Skeletal muscle tissue (tissue), 4 donors: Measurements from ENCODE around the gene ZNF750. TPM values are rescaled to one million over a fixed set of nuclear protein-coding genes. Genes with fewer than 3 reads are reported as not detected.

Experiments
- H3K27ac ChIP-seq: one replicate; pipeline ENCODE4 v1.7.0; 2013; ENCODE audit warnings: mild to moderate bottlenecking, low read depth, low read length, inconsistent platforms
- H3K27me3 ChIP-seq, 3 donors: one replicate each; pipeline ENCODE4 v1.7.0; 2013; ENCODE audit warnings: low read length in 3 of 3; ENCODE audit not compliant: control insufficient read depth in 3 of 3, insufficient read depth in 3 of 3
- H3K36me3 ChIP-seq, 3 donors: one replicate each; pipeline ENCODE4 v1.7.0; 2013; ENCODE audit warnings: low read length in 3 of 3; ENCODE audit not compliant: control insufficient read depth in 3 of 3, insufficient read depth in 3 of 3
- H3K4me1 ChIP-seq, 3 donors: one replicate each; pipeline ENCODE4 v1.7.0; 2013; ENCODE audit warnings: low read length in 3 of 3, mild to moderate bottlenecking in 3 of 3; ENCODE audit not compliant: control insufficient read depth in 3 of 3, insufficient read depth in 3 of 3
- H3K4me3 ChIP-seq, 3 donors: one replicate each; pipeline ENCODE4 v1.7.0; 2013; ENCODE audit warnings: low read length in 3 of 3
- H3K9ac ChIP-seq, 3 donors: one replicate each; pipeline ENCODE4 v1.7.0; 2013; ENCODE audit warnings: low read length in 3 of 3, mild to moderate bottlenecking in 3 of 3, moderate library complexity in 2 of 3, low read depth in 1 of 3
- H3K9me3 ChIP-seq, 3 donors: one replicate each; pipeline ENCODE4 v1.7.0; 2013; ENCODE audit warnings: low read length in 3 of 3; ENCODE audit not compliant: control insufficient read depth in 3 of 3
- total RNA-seq: library from RNA; depleted of rRNA; stranded (reverse); fragments of >200 nt; gene quantifications from one replicate; pipeline ENCODE4 v1.2.3, GENCODE V29; 2014
- donor health status: Osteomylitis.

ZNF750 gene
- total RNA-seq, 1 donor from 2014 or later = not detected

DNA sequence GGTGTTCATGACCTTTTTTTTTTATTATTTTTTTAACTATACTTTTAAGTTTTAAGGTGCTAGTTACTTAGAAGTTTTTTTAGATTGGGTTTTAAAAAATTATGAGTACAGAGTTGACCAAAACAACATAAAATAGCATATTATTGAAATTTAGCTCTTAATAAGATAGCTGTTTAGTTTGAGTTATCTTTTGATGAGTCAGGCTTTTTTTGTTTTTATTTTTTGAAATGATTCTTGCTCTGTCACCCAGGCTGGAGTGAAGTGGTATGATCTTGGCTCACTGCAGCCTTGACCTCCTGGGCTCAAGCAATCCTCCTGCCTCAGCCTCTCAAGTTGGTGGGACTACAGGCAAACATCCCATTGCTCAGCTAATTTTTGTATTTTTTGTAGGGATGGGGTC lies 13.6 kb downstream of the ZNF750 start:
- no peak overlapping the region for H3K27ac ChIP-seq
- H3K9ac ChIP-seq = no peak overlapping the region
- peaks cover 0 to 7% (median 6%) of the 10 kb centered on the region in 3 donors for H3K4me1 ChIP-seq
- peaks cover 17 to 18% (median 17%) of the 10 kb centered on the region in 3 donors for H3K36me3 ChIP-seq
- no peaks in the 10 kb centered on the region for H3K9me3 ChIP-seq
- no peaks in the 10 kb centered on the region for H3K27me3 ChIP-seq
- H3K4me3 ChIP-seq = no peak overlapping the region

GRCh38 chr17:82825540-82826124 lies 14.2 kb downstream of the ZNF750 start:
- Histone ChIP-seq H3K27ac (no peak overlapping the region), H3K9ac (no peak overlapping the region), H3K27me3 (no peaks in the 10 kb centered on the region), H3K9me3 (no peaks in the 10 kb centered on the region), H3K4me3 (no peak overlapping the region), H3K4me1 (peaks cover 0 to 6% (median 6%) of the 10 kb centered on the region in 3 donors), H3K36me3 (peaks cover 15 to 18% (median 17%) of the 10 kb centered on the region in 3 donors)

DNA sequence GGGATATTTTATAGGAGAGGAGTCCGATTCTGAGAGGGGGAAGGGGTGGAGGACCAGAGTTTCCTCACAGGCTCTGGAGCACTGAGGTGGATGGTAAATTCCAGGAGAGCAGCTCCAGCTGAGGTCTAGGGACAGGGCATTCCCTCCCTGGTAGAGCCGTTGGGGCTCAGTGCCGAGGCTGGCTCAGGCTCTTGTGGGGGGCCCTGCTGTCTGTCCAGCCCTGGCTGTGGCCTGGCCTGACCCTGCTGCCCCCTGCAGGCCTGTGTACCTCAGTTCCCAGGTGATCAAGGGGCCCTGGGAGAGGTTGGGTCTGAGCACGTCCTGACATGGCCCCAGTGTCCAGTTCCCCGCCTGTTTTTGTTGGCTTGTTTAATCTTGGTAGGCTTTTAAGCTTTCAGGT lies 16.8 kb downstream of the ZNF750 start:
- H3K4me3 ChIP-seq = no peak overlapping the region
- no peak overlapping the region for H3K27ac ChIP-seq
- peaks cover 0 to 3% (median 0%) of the 10 kb centered on the region in 3 donors for H3K9me3 ChIP-seq
- no peaks in the 10 kb centered on the region for H3K27me3 ChIP-seq
- H3K36me3 ChIP-seq = peaks cover 9 to 19% (median 15%) of the 10 kb centered on the region in 3 donors
- H3K9ac ChIP-seq = no peak overlapping the region
- H3K4me1 ChIP-seq = no peaks in the 10 kb centered on the region

- Histone ChIP-seq H3K4me1 (no peaks in the 10 kb centered on the region), H3K9ac (no peak overlapping the region), H3K9me3 (peaks cover 0 to 3% (median 0%) of the 10 kb centered on the region in 3 donors), H3K27ac (no peak overlapping the region), H3K36me3 (peaks cover 7 to 19% (median 13%) of the 10 kb centered on the region in 3 donors), H3K27me3 (no peaks in the 10 kb centered on the region), H3K4me3 (no peak overlapping the region)
Measured at GRCh38 chr17:82822281-82822680, 17.5 kb downstream of the ZNF750 start.

- Histone ChIP-seq H3K4me1 (no peaks in the 10 kb centered on the region), H3K9me3 (peaks cover 0 to 3% (median 0%) of the 10 kb centered on the region in 3 donors), H3K27ac (no peak overlapping the region), H3K27me3 (no peaks in the 10 kb centered on the region), H3K4me3 (no peak overlapping the region), H3K36me3 (peaks cover 6 to 18% (median 11%) of the 10 kb centered on the region in 3 donors), H3K9ac (no peak overlapping the region)
Measured at GRCh38 chr17:82821554-82821953, 18.3 kb downstream of the ZNF750 start.

DNA sequence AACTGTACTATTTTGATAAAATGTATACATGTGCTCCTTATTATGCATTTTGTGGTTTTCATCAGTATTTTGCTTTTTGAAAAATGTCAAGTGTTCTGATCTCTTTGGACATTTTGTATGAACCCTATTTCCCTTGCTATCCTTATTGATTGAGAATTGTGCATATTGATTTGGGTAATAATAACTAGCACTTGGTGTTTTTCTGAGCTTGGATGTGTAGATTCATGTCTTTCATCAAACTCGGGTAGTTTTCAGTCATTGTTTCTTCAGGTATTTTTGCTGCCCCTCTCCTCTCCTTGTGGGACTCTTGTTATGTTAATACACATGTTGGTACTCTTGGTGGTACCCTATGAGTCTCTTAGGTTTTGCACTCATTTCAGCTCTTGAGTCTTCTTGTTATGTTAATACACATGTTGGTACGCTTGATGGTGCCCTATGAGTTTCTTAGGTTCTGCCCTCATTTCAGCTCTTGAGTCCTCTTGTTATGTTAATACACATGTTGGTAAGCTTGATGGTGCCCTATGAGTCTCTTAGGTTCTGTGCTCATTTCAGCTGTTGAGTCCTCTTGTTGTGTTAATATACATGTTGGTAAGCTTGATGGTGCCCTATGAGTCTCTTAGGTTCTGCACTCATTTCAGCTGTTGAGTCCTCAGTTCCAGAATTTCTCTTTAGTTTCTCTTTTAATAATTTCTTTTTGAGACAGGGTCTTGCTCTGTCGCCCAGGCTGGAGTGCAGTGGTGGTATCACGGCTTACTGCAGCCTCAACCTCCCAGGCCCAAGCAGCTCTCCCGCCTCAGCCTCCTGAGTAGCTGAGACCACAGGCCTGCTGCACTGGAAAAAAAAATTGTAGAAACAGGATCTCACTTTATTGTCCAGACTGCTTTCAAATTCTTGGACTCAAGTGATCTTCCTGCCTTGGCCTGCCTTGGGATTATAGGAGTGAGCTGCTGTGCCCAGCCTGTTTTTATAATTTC lies 19.3 kb downstream of the ZNF750 start:
- Histone ChIP-seq H3K27me3 (no peaks in the 10 kb centered on the region), H3K27ac (no peak overlapping the region), H3K4me3 (no peak overlapping the region), H3K4me1 (no peaks in the 10 kb centered on the region), H3K36me3 (peaks cover 12 to 25% (median 16%) of the 10 kb centered on the region in 3 donors), H3K9me3 (peaks cover 0 to 3% (median 0%) of the 10 kb centered on the region in 3 donors), H3K9ac (no peak overlapping the region)

DNA sequence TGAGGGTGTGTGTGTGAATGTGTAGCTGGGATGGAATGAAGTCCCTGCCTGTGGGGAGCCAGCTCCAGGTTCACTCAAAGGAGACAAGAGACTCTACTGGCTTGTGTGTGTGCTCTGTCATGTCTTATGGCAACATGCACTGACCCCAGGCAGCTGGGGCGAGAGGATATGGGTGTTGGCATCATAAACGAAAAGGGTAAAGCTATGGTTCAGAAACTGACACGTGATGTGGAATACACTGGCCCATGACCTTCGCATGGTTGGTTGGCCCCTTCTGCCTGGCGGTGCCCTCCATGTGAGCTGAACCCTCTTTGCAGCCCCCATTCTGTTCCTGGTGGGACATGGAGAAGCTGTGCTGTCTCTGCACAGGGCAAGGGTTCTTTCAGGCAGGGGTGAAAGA lies 21.9 kb downstream of the ZNF750 start:
- no peak overlapping the region for H3K4me3 ChIP-seq
- no peaks in the 10 kb centered on the region for H3K4me1 ChIP-seq
- H3K9me3 ChIP-seq = peaks cover 0 to 3% (median 0%) of the 10 kb centered on the region in 3 donors
- no peaks in the 10 kb centered on the region for H3K27me3 ChIP-seq
- H3K36me3 ChIP-seq = peaks cover 21 to 41% (median 32%) of the 10 kb centered on the region in 3 donors
- H3K27ac ChIP-seq = no peak overlapping the region
- H3K9ac ChIP-seq = no peak overlapping the region

DNA sequence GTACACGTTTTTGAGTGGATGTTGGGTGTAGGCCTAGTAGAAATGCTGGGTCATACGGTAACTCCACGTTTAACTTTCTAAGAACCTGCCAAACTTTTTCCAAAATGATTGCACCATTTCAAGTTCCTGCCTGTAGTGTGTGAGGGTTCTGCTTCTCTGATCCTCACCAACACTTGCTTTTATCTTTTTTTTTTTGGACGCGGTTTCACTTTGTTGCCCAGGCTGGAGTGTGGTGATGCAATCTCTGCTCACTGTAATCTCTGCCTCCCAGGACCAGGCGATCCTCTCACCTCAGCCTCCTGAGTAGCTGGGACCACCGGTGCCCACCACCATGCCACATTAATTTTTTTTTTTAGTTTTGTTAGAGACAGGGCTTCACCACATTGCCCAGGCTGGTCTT lies 23.5 kb downstream of the ZNF750 start:
- H3K27ac ChIP-seq = no peak overlapping the region
- peaks cover 0 to 3% (median 0%) of the 10 kb centered on the region in 3 donors for H3K9me3 ChIP-seq
- H3K4me3 ChIP-seq = no peak overlapping the region
- H3K27me3 ChIP-seq = no peaks in the 10 kb centered on the region
- H3K36me3 ChIP-seq = peaks cover 24 to 40% (median 37%) of the 10 kb centered on the region in 3 donors
- no peaks in the 10 kb centered on the region for H3K4me1 ChIP-seq
- H3K9ac ChIP-seq = no peak overlapping the region

DNA sequence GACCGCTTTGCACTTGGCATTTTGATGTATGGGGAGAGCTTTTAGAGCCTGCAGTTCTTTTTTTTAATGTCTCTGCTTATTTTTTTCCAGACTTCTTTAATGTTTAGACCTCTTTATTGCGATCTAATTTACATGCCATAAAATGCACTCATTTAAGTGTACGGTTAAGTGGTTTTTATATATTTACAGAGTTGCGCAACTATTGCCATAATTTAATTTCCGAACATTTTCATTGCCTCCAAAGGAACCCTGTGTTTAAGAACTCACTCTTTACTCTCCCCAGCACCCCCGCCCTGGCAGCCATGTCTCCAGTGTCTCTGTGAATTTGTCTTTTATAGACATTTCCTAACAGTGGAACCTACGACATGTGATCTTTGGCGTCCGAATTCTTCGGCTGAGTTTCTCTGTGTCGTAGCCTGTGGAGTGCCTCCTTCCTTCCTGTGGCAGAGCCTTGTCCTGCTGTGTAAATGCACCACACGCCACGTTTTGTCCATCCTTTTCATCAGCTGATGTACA lies 24.0 kb downstream of the ZNF750 start:
- Histone ChIP-seq H3K36me3 (peaks cover 28 to 43% (median 41%) of the 10 kb centered on the region in 3 donors), H3K27ac (no peak overlapping the region), H3K4me1 (no peaks in the 10 kb centered on the region), H3K9ac (no peak overlapping the region), H3K27me3 (no peaks in the 10 kb centered on the region), H3K4me3 (no peak overlapping the region), H3K9me3 (peaks cover 0 to 3% (median 0%) of the 10 kb centered on the region in 3 donors)
